ENCODE measurements around the gene CHAMP1.
A peak's percentile ranks its signal among the peaks of the same experiment; 100 is the strongest.
"Not testable (repeated sequence)": the region's sequence is repeated elsewhere in the genome, so short reads cannot be mapped to it uniquely, and the experiment has no call there.

The CHAMP1 gene

DNA sequence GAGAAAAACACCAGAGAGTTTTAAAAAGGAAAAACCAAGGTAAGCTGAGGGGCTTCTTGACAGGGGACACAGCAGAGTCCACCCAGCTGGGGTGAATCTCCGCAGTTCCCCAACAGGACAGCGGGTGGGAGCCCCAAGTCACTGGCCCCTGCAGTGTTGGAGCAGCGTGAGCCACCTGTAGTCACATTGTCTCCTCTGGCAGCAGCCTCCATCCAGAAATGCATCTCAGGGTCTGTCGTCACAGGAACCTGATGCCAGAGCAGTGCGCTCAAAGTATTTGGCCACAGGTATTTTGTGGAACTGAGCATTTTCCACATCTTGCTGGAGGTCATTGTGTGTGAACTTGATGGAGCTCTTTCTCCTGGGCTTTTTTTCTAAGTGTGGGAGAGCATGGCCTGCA, 24.7 kb downstream of the CHAMP1 start:
- DNase-seq: no peak

DNA sequence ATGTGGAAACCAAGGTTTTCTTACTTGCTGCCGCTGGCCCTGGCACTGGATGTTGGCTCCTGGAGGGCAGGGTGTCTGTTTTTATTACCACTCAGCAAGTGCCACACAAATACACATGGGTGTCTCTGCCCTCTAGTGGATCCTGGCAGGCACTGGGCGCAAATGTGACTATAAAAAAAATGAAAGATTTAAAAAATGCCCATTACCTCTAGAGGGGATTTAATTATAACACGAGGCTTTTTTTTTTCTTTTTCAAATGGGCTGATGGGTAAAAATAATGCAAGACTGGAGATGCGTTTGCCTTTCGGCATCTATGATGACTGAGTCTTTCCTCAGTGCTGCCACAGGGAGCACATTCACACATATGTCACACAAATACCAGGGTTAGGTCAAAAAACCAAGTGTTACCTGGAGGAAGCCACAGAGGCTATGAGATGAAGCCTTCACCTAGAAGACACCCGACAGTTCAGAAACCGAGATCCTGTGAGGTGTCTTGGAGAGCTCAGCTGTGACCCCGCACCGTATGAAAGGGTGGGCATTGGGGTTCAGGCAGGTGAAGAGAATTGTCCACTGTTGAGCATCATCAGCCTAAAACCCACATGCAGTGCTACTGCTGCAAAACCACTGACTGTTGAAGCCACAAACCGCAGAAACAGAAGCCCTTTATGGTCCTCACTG, 25.7 kb downstream of the CHAMP1 start:
- peak; percentile 43 for DNase-seq

DNA sequence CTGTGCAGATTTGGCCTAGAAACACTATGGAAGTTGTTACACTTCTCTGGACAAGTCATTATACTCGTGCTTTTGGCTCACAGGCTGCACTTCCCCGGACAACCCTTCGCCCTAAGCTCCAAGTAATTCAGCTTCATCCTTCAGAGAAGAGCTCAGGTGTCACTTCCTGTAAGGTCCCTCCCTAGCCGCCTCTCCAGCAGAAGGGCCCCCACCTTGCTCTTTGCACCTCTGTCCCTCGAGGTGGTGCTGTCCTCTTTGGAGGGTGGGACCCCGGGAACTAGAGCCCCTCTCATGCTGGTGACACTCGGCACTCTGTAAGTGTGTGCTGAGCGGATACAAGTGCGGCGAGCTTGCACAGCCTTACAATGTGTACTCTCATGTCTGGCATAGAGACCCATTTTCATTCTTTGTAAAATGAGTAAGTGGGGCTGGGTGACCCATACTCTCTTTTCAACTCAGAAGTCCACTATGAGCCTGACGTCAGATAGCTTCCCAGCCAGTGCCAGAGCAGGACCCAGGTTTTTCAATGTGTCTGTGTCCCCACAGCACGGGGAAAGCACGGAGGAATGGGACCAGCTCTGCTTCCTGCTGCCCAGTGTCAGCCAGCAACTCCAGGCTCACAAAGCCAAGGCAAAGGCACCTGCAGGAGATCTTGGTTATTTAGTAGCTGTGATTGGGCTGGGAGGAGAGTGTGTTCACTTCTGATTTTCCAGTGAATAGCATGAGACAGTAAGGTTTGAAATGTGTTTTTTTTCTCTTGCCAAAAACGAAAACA, 26.9 kb downstream of the CHAMP1 start:
- DNase-seq: no peak

DNA sequence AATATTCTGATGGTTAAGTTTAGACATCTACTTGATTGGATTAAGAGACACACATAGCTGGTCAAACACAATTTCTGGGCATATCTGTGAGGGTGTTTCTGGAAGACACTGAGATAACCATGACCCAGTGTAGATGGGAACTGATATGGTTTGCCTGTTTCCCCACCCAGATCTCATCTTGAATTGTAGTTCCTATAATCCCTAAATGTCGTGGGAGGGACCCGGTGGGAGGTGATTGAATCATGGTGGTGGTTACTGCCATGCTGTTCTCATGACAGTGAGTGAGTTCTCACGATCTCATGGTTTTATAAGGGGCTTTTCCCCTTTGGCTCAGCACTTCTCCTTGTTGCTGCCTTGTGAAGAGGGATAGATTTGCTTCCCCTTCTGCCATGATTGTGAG, 33.0 kb downstream of the CHAMP1 start:
- not testable (repeated sequence) for DNase-seq

DNA sequence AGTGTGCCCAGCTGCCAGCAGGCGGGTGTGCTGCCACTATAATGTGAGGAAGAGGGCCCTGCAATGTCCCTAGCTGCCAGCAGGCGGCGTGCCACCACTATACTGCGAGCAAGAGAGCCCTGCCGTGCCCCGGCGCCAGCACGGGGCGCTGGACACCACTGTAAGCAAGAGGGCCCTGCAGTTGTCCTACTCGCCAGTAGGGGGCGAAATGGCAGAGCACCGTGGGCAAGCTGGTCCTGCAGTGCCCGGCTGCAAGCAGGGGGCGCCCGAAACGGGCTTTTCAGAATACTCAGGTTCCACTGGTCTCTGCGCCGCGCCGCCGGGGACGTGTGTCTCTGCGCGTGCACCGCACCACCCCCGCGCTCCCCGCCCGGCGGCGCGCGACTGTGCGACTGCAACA, 38.5 kb downstream of the CHAMP1 start:
- peak; percentile 16 for DNase-seq

DNA sequence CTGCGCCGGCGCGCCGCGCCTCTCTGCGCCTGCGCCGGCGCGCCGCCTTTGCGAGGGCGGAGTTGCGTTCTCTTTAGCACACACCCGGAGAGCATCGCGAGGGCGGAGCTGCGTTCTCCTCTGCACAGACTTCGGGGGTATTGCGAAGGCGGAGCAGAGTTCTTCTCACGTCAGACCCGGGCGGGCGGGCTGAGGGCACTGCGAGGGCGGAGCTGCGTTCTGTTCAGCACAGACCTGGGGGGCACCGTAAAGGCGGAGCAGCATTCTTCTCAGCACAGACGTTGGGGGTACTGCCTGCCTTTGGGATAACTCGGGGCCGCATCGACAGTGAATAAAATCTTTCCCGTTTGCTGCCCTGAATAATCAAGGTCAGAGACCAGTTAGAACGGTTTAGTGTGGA, 39.1 kb downstream of the CHAMP1 start:
- not testable (repeated sequence) for DNase-seq

All from CD4-positive, alpha-beta T cell treated with Interferon gamma for 1 hour (primary cell).